ENCODE data around the gene DIP2C.

The DIP2C gene

GRCh38 chr10:663466-663751, 26.1 kb downstream of the DIP2C start:
- TF ChIP-seq CTCF (IDR thresholded peaks at IDR 0.05; ENCODE audit: borderline replicate concordance, extremely low read depth, low read length, poor library complexity, severe bottlenecking) (no peak), EZH2 (IDR thresholded peaks at IDR 0.05; ENCODE audit: borderline replicate concordance, low read depth, low read length, severe bottlenecking) (no peak)
- DNase-seq (no peak), ATAC-seq (ENCODE audit: insufficient read depth, low read depth) (no peak)
- peaks cover 13% of the 10 kb centered on the region for H3K27me3 ChIP-seq (ENCODE audit: insufficient read depth, low read length, poor library complexity)
- peaks cover 3% of the 10 kb centered on the region for H4K20me1 ChIP-seq (ENCODE audit: insufficient read depth, low read length)
- H3K9me3 ChIP-seq (ENCODE audit: insufficient read depth, low read length, severe bottlenecking): peaks cover 7% of the 10 kb centered on the region
- no peaks in the 10 kb centered on the region for H3K36me3 ChIP-seq (ENCODE audit: insufficient read depth, low read length)
- no peak overlapping the region for H3K9ac ChIP-seq (ENCODE audit: low read depth, low read length)
- no peak overlapping the region for H3K4me3 ChIP-seq (ENCODE audit: low read depth in 1 of 2, low read length in 2 of 2)
- no peak overlapping the region for H2AFZ ChIP-seq (ENCODE audit: low read depth, low read length)
- H3K4me2 ChIP-seq (ENCODE audit: insufficient read depth, low read length): no peak overlapping the region
- H3K27ac ChIP-seq (ENCODE audit: low read length): no peak overlapping the region
- no peaks in the 10 kb centered on the region for H3K4me1 ChIP-seq (ENCODE audit: insufficient read depth, low read length)
- no peaks in the 10 kb centered on the region for H3K79me2 ChIP-seq (ENCODE audit: insufficient read depth, low read length)

- no peaks in the 10 kb centered on the region for H3K79me2 ChIP-seq (ENCODE audit: insufficient read depth, low read length)
- H3K36me3 ChIP-seq (ENCODE audit: insufficient read depth, low read length): no peaks in the 10 kb centered on the region
- H4K20me1 ChIP-seq (ENCODE audit: insufficient read depth, low read length): peaks cover 3% of the 10 kb centered on the region
- no peaks in the 10 kb centered on the region for H3K4me1 ChIP-seq (ENCODE audit: insufficient read depth, low read length)
- H3K9ac ChIP-seq (ENCODE audit: low read depth, low read length): no peak overlapping the region
- H2AFZ ChIP-seq (ENCODE audit: low read depth, low read length): no peak overlapping the region
- H3K4me3 ChIP-seq (ENCODE audit: low read depth in 1 of 2, low read length in 2 of 2): no peak overlapping the region
- H3K4me2 ChIP-seq (ENCODE audit: insufficient read depth, low read length): no peak overlapping the region
- TF ChIP-seq EZH2 (IDR thresholded peaks at IDR 0.05; ENCODE audit: borderline replicate concordance, low read depth, low read length, severe bottlenecking): no peak
- TF ChIP-seq CTCF (IDR thresholded peaks at IDR 0.05; ENCODE audit: borderline replicate concordance, extremely low read depth, low read length, poor library complexity, severe bottlenecking): no peak
- no peak overlapping the region for H3K27ac ChIP-seq (ENCODE audit: low read length)
- H3K27me3 ChIP-seq (ENCODE audit: insufficient read depth, low read length, poor library complexity): peaks cover 13% of the 10 kb centered on the region
- ATAC-seq (ENCODE audit: insufficient read depth, low read depth): no peak
- H3K9me3 ChIP-seq (ENCODE audit: insufficient read depth, low read length, severe bottlenecking): peaks cover 4% of the 10 kb centered on the region
- DNase-seq: no peak
These were observed 26.6 kb downstream of the DIP2C start for GRCh38 chr10:662686-663465.

- Histone ChIP-seq H3K4me2 (ENCODE audit: insufficient read depth, low read length) (no peak overlapping the region), H4K20me1 (ENCODE audit: insufficient read depth, low read length) (peaks cover 3% of the 10 kb centered on the region), H3K4me1 (ENCODE audit: insufficient read depth, low read length) (no peaks in the 10 kb centered on the region), H3K9ac (ENCODE audit: low read depth, low read length) (no peak overlapping the region), H3K79me2 (ENCODE audit: insufficient read depth, low read length) (no peaks in the 10 kb centered on the region), H3K27ac (ENCODE audit: low read length) (no peak overlapping the region), H3K36me3 (ENCODE audit: insufficient read depth, low read length) (no peaks in the 10 kb centered on the region), H3K9me3 (ENCODE audit: insufficient read depth, low read length, severe bottlenecking) (no peaks in the 10 kb centered on the region), H3K27me3 (ENCODE audit: insufficient read depth, low read length, poor library complexity) (peaks cover 13% of the 10 kb centered on the region), H3K4me3 (ENCODE audit: low read depth in 1 of 2, low read length in 2 of 2) (no peak overlapping the region), H2AFZ (ENCODE audit: low read depth, low read length) (no peak overlapping the region)
- no peak for TF ChIP-seq CTCF (IDR thresholded peaks at IDR 0.05; ENCODE audit: borderline replicate concordance, extremely low read depth, low read length, poor library complexity, severe bottlenecking)
- no peak for TF ChIP-seq EZH2 (IDR thresholded peaks at IDR 0.05; ENCODE audit: borderline replicate concordance, low read depth, low read length, severe bottlenecking)
- no peak for ATAC-seq (ENCODE audit: insufficient read depth, low read depth)
- DNase-seq: no peak
These were observed 27.3 kb downstream of the DIP2C start for GRCh38 chr10:662223-662605.

All from DND-41 (cell line).